Measurements from ENCODE around the gene ADAMTS2.

Gene ADAMTS2

DNA sequence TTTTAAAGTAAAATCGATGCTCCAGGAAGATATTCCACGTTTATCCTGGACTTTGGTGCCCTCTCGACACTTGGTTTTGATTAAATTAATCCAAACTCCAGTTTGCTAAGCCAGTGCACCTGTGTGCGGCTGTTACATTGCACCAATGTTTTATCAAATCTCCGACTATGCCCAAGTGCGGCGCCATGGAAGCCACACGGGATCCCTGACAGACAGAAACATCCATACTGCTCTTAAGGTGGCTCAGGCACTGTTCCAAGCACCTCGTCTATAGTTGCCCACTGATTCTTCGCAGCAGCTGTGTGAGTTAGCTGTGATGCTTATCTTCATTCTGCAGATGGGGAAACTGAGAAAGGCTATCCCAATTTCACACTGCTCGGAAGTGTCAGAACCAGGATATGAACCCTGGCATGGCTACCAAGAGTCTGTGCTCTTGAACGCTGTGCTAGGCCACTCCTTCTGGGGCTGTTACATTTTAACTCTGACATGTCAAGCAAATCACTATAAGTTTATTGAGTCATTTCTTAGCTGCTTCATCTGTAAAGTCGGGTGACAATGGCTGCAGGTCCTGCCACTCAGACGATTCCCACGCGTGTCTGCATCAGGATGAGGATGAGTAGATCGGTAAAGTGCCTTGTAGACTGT, 113.0 kb downstream of the ADAMTS2 start:
- DNase-seq (ENCODE audit: low read depth in 2 of 2) = no peak

DNA sequence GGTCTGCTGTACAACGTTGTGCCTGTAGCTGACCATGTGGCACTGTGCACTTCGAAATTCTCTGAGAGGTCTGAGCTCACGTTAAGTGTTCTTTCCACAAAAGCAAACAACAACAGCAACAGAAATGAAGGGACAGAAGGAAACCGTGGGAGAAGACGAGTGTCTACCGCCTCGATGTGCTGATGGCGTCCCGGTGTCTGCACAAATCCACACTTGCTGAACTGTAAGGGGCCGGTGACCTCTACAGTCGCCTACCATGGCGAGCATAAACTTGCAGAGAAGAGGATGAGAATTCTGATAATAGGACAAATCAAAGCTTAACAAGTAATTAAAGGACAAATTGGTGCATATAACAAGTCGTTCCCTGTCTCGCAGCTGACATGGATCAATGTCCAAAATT, 114.0 kb downstream of the ADAMTS2 start:
- DNase-seq (ENCODE audit: low read depth in 2 of 2) = no peak

DNA sequence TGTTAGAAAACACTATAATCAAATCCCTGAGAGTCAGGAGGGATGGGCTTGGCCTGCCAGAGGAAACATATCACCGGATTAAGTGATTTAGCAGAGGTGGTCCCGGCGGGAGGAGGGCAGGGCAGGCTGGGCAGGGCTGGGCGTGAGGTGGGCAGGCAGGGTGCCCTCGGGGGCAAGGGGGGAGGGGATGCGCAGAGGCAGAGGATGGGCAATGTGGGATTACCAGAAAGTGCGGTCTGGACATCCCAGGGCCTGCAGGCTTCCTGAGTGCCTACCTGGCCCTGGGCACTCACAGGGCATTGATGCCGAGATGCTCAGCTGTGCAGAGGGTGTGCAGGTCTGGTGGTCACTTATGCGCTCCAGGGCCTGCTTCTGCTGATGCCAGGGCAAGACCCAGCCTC, 115.2 kb downstream of the ADAMTS2 start:
- DNase-seq (ENCODE audit: low read depth in 2 of 2) = no peak

DNA sequence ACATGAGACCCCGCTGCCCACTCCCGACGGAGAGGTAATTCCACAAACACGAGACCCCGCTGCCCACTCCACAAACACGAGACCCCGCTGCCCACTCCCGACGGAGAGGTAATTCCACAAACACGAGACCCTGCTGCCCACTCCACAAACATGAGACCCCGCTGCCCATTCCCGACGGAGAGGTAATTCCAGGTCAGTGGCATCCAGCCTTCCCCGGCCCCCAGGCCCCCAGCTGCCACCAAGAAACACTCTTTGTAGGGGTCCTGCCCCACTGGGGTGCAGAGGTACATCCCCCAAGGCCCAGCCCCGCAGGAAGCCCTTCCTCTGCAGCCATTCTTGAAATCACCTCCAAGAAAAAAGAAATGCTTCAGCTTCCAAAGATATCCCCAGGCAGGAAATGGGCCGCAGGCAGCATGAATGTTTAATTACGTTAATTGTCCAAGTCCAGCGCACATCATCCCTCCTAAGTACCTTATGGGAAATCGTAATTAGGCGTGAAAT, 115.9 kb downstream of the ADAMTS2 start:
- DNase-seq (ENCODE audit: low read depth in 2 of 2) = no peak

GRCh38 chr5:179228341-179229121, 116.7 kb downstream of the ADAMTS2 start:
- no peak for DNase-seq (ENCODE audit: low read depth in 2 of 2)

- no peak for DNase-seq (ENCODE audit: low read depth in 2 of 2)
These were observed 117.5 kb downstream of the ADAMTS2 start for GRCh38 chr5:179227580-179228311.

- no peak for DNase-seq (ENCODE audit: low read depth in 2 of 2)
These were observed 118.1 kb downstream of the ADAMTS2 start for GRCh38 chr5:179227229-179227579.

GRCh38 chr5:179226696-179227095, 118.6 kb downstream of the ADAMTS2 start:
- DNase-seq (ENCODE audit: low read depth in 2 of 2) = no peak

- DNase-seq (ENCODE audit: low read depth in 2 of 2) = no peak
These were observed 119.9 kb downstream of the ADAMTS2 start for GRCh38 chr5:179225387-179225786.

DNA sequence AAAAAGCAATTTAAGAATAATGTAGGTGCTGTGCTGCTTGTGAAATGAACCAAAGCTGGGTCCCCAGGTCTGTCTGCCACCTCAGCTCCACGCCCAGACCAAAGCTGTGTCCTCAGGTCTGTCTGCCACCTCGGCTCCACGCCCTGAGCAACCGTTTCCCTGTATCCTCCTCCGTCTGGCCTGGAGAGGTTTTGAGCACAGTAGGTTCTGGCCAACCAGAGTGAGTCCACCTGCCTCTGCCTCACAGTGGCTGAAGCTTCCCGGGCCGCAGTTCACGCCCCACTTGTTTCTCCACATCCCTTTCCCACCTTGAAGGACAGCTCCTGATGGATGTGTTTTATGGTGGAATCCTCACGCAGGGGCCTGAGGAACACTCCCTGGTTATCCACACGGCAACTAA, 120.5 kb downstream of the ADAMTS2 start:
- DNase-seq (ENCODE audit: low read depth in 2 of 2) = no peak

- DNase-seq (ENCODE audit: low read depth in 2 of 2) = no peak
These were observed 121.3 kb downstream of the ADAMTS2 start for GRCh38 chr5:179223961-179224360.

- DNase-seq (ENCODE audit: low read depth in 2 of 2) = no peak
These were observed 121.7 kb downstream of the ADAMTS2 start for GRCh38 chr5:179223528-179223927.

- no peak for DNase-seq (ENCODE audit: low read depth in 2 of 2)
These were observed 122.8 kb downstream of the ADAMTS2 start for GRCh38 chr5:179222246-179223017.

GRCh38 chr5:179221877-179222220, 123.4 kb downstream of the ADAMTS2 start:
- no peak for DNase-seq (ENCODE audit: low read depth in 2 of 2)

- DNase-seq (ENCODE audit: low read depth in 2 of 2) = no peak
These were observed 123.9 kb downstream of the ADAMTS2 start for GRCh38 chr5:179221196-179221876.

GRCh38 chr5:179220716-179221115, 124.5 kb downstream of the ADAMTS2 start:
- DNase-seq (ENCODE audit: low read depth in 2 of 2) = no peak

- DNase-seq (ENCODE audit: low read depth in 2 of 2) = no peak
These were observed 125.3 kb downstream of the ADAMTS2 start for GRCh38 chr5:179219661-179220620.

- DNase-seq (ENCODE audit: low read depth in 2 of 2) = no peak
These were observed 126.3 kb downstream of the ADAMTS2 start for GRCh38 chr5:179218943-179219330.

DNA sequence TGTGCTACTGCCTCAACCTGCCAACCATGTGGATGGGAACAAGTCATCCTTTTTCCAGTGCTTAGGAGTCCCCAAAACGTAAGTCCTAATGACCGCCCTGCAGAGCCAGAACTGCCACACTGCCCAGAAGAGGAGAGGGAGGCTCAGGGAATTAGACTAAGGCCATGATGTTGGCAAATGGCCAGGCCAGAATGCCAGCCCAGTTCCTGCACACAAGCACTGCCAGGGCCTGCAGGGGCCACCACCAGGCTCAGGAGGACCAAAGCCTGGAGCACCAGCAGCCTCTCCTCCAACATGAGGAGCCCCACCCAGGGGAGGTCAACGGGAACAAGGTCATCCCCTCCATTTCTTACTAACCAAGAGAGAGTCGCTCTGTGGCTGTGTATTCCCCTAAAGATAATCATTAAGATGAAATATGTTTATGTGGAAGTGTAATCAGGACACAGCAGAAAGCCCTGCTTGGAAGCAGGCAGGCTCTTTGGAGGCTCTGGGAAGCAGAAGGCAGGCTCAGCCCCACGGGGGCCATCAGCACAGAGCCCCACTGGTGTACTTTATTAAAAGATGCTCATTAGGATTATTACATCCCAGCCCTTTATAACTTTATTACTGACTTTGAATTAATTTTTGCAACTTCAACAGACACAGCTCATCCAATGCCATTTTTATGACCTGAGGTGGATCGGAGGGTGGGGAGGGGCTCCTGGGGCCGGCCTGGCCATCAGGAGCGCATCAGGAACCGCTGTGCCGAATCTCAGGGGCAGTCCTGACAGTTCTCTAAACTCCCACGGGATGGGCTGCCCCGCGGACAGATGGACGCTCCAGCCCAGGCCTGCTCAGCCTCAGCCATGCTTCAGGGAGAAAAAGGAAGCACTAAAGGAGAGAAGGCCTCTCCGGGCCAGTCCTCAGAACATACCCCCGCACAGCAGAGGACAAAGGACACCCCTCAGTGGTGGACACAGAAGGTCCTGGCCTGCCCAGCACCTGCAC, 127.0 kb downstream of the ADAMTS2 start:
- no peak for DNase-seq (ENCODE audit: low read depth in 2 of 2)
